ENCODE data around the gene CNKSR1. TPM values are rescaled to one million over a fixed set of nuclear protein-coding genes. Genes with fewer than 3 reads are reported as not detected.

Gene CNKSR1
- total RNA-seq, 1 donor from 2014 or later, result 16.5 TPM

GRCh38 chr1:26134466-26134865, 42.8 kb upstream of the CNKSR1 start:
- Mint-ChIP-seq H3K27me3 (no peaks in the 10 kb centered on the region), H3K4me3 (no peak overlapping the region), H3K4me1 (ENCODE audit: unreplicated experiment) (no peaks in the 10 kb centered on the region), H3K36me3 (no peaks in the 10 kb centered on the region), H3K9me3 (no peaks in the 10 kb centered on the region), H3K27ac (no peak overlapping the region)
- DNase-seq (ENCODE audit: extremely low spot score, unreplicated experiment), result no peak
- no peak for TF ChIP-seq CTCF (conservative IDR thresholded peaks at IDR 0.05)

- DNase-seq (ENCODE audit: extremely low spot score, unreplicated experiment), result peak; percentile 3
- H3K4me1 Mint-ChIP-seq (ENCODE audit: unreplicated experiment), result no peaks in the 10 kb centered on the region
- peak overlapping the region; percentile 55 for H3K27ac Mint-ChIP-seq
- H3K9me3 Mint-ChIP-seq, result no peaks in the 10 kb centered on the region
- TF ChIP-seq CTCF (conservative IDR thresholded peaks at IDR 0.05), result no peak
- H3K27me3 Mint-ChIP-seq, result no peaks in the 10 kb centered on the region
- H3K4me3 Mint-ChIP-seq, result no peak overlapping the region
- H3K36me3 Mint-ChIP-seq, result no peaks in the 10 kb centered on the region
Observed at GRCh38 chr1:26138974-26139558, 38.2 kb upstream of the CNKSR1 start.

GRCh38 chr1:26142159-26142558, 35.1 kb upstream of the CNKSR1 start:
- Mint-ChIP-seq H3K36me3 (no peaks in the 10 kb centered on the region), H3K4me3 (no peak overlapping the region), H3K9me3 (no peaks in the 10 kb centered on the region), H3K27ac (no peak overlapping the region), H3K4me1 (ENCODE audit: unreplicated experiment) (peaks cover 5% of the 10 kb centered on the region), H3K27me3 (no peaks in the 10 kb centered on the region)
- peak; percentile 47 for TF ChIP-seq CTCF (conservative IDR thresholded peaks at IDR 0.05)
- peak; percentile 39 for DNase-seq (ENCODE audit: extremely low spot score, unreplicated experiment)

- Mint-ChIP-seq H3K4me1 (ENCODE audit: unreplicated experiment) (peaks cover 5% of the 10 kb centered on the region), H3K9me3 (no peaks in the 10 kb centered on the region), H3K27me3 (no peaks in the 10 kb centered on the region), H3K36me3 (no peaks in the 10 kb centered on the region), H3K4me3 (no peak overlapping the region), H3K27ac (no peak overlapping the region)
- DNase-seq (ENCODE audit: extremely low spot score, unreplicated experiment), result peak; percentile 77
- TF ChIP-seq CTCF (conservative IDR thresholded peaks at IDR 0.05), result peak; percentile 88
Observed at GRCh38 chr1:26145041-26145959, 32.0 kb upstream of the CNKSR1 start.

GRCh38 chr1:26145960-26146294, 31.4 kb upstream of the CNKSR1 start:
- peak; percentile 59 for DNase-seq (ENCODE audit: extremely low spot score, unreplicated experiment)
- Mint-ChIP-seq H3K4me1 (ENCODE audit: unreplicated experiment) (peaks cover 5% of the 10 kb centered on the region), H3K9me3 (no peaks in the 10 kb centered on the region), H3K27me3 (no peaks in the 10 kb centered on the region), H3K27ac (no peak overlapping the region), H3K4me3 (no peak overlapping the region), H3K36me3 (no peaks in the 10 kb centered on the region)
- TF ChIP-seq CTCF (conservative IDR thresholded peaks at IDR 0.05), result no peak

Measured in type B pancreatic cell (in vitro differentiated cells).